HG02885 (cell line): ENCODE results near the gene NOTCH2.

Experiments
- ATAC-seq: cut with Tn5 transposase; IDR thresholded peaks from one replicate; pipeline ENCODE4 v1.9.1; 2021; ENCODE audit warnings: mild to moderate bottlenecking; ENCODE audit not compliant: unreplicated experiment, poor library complexity

The NOTCH2 gene

GRCh38 chr1:119914071-119914470 lies 155.4 kb downstream of the NOTCH2 start:
- ATAC-seq, result no peak

- ATAC-seq, result no peak
These were observed 156.5 kb downstream of the NOTCH2 start for GRCh38 chr1:119912963-119913362.

DNA sequence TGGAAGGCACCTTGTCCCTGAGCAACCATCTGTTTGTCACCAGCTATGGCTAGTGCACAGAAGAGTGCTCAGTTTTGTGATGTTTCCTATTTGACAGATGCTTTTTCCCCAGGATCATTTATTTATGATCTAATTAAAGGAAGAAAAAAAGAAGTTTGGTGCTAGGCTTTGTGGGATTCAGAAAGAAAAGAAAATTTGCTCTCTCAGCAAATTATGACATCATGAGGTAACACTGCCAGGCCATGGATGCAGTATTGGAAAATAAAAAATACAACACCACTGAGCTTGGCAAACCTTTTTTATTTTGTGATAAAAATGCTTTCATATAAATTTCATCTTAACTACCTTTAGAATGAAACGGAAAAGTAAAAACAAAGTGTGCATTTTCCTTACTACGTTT lies 157.7 kb downstream of the NOTCH2 start:
- no peak for ATAC-seq

- ATAC-seq, result no peak
These were observed 158.8 kb downstream of the NOTCH2 start for GRCh38 chr1:119910618-119911017.

GRCh38 chr1:119909890-119910596 lies 159.4 kb downstream of the NOTCH2 start:
- no peak for ATAC-seq

DNA sequence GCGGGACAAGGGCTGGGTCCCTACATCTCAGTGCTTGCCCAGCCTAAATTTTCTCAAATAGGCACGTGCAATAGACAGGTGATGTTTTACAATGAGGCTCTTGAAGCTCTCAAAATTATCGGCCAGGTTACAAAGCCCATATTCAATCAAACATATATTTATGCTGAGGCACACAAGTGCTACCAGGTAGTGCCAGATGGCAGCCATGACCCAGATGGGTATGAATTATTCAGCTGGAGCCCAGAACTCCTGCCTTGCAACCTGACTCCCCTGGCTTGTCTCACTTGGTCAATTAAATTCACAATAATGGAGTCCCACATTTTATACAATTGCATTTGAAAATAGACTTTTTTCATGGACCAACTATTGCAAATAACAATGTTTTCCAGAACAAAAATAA lies 160.8 kb downstream of the NOTCH2 start:
- no peak for ATAC-seq

DNA sequence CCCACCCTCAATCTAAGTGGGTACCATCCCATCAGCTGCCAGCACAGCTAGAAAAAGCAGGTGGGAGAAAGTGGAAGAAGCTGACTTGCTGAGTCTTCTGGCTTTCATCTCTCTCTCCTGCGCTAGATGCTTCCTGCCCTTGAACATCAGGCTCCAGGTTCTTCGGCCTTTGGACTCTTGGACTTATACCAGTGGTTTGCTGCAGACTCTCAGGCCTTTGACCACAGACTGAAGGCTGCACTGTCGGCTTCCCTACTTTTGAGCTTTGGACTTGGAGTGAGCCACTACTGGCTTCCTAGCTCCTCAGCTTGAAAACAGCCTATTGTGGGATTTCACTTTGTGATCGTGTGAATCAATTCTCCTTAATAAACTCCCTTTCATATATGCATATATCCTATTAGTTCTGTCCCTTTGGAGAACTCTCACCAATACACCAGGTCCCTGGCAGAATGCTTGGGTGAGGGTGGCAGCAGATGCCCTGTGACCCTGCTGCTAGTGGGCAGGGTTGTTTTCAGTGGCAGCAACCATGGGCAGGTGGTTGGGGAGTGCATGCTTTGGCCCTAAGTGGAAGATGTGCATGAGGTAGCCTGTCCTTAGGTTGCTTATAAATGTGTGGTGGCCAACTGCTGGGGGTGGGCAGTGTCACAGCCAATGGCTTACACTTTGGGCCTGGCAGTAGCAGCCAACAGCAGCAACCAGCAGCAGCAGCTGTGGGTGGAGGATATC lies 162.4 kb downstream of the NOTCH2 start:
- ATAC-seq, result no peak

GRCh38 chr1:119903443-119903835 lies 166.0 kb downstream of the NOTCH2 start:
- ATAC-seq, result no peak

DNA sequence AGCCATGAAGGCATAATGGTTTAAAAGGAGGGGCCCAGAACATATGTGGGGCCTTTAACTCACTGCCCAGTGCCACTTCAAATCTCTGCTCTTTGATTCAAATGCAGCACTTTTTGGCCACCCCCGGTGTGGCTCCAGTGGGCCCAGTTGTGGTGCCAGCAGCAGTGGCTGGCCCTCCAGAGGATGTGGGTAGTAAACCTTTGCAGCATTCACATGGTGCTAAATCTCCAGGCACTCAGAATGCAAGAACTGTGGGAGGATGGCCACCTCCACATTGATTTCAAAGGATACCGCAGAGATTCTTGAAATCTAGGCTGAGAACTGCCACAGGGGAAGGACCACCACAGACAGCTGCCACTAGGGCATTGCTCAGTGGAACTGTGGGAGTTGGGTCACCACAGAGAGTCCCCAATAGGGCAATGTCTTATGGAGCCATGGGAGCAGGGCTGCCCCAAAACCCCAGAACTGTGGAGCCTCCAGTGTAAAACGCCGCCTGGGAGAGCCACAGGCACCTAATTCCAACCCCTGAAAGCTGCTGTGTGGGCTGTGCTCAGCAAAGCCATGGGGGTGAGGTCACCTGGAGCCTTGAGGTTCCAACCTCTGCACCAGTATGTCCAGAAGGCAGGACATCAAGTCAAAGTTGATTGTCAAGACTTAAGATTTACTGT lies 166.6 kb downstream of the NOTCH2 start:
- ATAC-seq, result no peak

DNA sequence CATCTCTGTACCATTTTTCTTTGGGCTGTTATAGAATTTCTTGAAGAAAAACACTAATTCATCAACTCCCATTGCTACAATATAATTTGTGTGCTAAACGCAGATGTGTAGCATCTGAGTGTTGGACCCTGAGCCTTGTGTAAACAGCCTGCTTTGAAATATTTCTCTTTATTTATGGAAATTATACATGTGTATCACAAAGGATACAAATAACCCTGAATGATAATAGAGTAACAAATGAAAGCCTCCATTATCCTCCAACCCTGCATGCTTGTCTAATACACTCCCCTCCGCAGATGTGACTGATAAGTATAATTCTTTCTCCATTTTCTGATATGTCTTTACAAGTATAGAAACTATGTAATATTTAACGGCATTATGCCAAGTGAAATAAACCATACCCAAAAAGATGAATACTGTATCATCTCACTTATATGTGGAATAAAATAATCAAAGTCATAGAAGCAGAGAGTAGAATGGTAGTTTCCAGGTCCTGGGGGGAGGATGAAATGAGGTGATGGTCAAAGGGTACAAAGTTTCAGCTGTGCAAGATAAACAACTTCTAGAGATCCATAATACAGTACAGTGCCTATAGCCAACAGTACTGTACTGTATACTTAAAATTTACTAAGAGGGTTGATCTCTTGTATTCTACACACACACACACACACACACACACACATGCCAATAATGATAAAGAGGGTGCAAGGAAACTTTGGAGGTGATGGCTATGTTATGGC lies 170.3 kb downstream of the NOTCH2 start:
- no peak for ATAC-seq

GRCh38 chr1:119898530-119898929 lies 170.9 kb downstream of the NOTCH2 start:
- no peak for ATAC-seq

DNA sequence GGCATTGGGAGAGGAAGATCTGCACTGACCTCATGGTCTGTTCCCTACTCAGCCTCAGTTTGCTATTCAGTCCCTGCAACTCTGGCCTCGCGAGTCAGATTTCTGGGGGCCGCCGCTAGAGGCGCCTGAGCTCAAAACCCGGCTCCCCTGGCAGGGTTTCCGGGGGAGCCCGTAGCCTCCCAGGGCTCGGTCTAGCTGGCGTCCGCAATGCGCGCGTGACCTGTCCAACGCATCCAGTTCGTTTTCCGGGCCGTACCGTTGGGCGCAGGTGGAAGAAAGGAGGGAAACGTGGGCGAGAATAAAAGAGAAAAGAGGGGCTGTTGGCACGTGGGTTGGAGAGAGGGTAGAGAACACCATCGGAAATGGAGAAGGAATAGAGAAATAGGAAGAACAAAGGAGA lies 173.2 kb downstream of the NOTCH2 start, which contains the start of gene ADAM30:
Gene ADAM30, minus strand, starts transcription at position 213 of the 400 bp plus-strand sequence. Its CDS starts 179 bp downstream, at position 34.
- ATAC-seq, result no peak

- ATAC-seq, result no peak
These were observed 174.4 kb downstream of the NOTCH2 start for GRCh38 chr1:119895102-119895501.

DNA sequence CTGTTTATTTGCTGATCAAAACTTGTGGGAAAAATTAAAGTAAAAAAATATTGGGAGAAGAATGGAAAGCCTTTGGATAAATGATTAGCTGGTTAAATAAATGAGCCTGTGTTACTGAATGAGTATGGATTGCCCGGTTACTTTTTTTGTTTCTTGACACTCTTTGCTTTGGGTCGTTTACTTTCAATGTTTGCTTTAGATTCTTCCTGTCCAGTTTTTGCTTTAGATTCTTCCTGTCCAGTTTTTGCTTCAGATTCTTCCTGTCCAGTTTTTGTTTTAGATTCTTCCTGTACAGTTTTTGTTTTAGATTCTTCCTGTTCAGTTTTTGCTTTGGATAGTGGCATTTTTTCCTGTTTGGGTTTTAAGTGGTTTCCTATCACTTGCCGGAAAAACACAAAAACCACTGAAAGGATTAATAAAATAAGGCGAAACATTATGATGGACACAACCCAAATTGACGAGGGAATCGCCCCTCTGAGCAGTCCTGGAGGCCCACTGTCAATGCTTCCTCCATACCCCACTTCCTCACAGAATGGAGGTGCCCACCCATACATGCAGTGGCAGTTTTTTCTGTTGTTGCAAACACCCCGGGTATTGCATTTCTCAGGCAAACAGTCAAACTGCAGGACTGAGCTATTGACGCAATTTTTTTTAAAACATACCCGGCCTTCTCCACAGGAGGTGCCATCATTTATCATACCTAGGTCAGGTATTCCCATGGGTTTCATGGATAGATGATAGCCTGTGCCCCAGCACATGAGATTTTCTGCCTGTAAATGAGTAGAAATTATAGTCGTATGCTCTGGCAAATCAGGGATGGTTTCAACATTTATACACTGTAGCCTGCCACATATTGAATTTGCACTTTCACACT lies 175.4 kb downstream of the NOTCH2 start:
- ATAC-seq, result no peak

DNA sequence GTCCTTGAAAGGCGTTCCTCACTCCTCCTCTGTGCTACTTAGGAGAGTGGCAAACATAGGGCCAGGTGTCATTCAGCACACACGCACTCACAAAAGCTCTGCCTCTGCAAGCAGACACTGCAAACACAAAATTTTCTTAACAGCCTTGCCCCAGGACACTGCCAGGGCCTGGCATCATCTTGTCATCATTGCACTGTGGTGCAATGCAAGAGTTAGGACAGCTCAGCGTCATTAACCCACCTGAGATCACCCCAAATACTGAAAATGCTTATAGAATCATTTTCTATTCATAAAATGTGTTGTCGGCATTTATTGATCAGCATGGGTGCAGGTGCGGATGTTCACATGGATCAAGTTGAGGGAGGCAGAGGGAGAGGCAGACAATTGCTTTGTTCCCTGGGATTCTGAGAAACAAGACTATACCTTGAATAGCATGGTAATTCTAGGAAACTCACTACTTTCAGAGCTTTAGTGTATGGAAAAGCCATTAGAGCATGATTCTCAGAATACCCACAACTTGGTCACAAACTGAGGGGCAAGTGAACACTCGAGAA lies 176.1 kb downstream of the NOTCH2 start:
- ATAC-seq, result no peak

GRCh38 chr1:119891386-119891785 lies 178.1 kb downstream of the NOTCH2 start:
- no peak for ATAC-seq

GRCh38 chr1:119888476-119888875 lies 181.0 kb downstream of the NOTCH2 start:
- no peak for ATAC-seq

DNA sequence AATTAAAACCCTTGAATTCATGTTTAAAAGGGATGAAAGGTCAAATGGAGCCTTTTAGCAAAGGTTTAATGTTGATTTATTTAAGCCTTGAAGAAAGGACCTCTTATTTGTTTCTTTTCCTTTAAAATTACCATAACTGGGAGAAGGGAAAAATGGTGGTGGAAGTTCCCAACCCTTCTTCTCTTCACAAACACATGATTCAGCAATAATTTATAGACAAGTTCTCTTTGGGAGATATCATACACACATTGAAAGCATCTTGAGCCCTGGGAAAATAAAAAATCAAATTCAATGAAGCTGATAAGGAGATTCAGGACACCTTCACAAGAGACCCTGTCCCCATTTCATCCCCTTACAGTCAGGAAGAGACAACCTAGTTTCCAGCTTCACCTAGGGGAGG lies 182.0 kb downstream of the NOTCH2 start:
- no peak for ATAC-seq
